ENCODE data around the gene APOL5. TPM values are rescaled to one million over a fixed set of nuclear protein-coding genes. Genes with fewer than 3 reads are reported as not detected.

APOL5 gene
- polyA plus RNA-seq, 1 experiment: not detected

- POLR2A ChIA-PET: interaction anchor here (0.6 kb wide), 1 partner anchor 51 kb away, joined by 3 read pairs; no protein-coding TSS in a partner anchor
- Histone ChIP-seq H3K27me3 (ENCODE audit: control insufficient read depth, insufficient read depth, low read length) (no peaks in the 10 kb centered on the region; the same call in 1 of the 2 replicates), H3K4me3 (ENCODE audit: low read depth, low read length) (no peak overlapping the region), H3K36me3 (ENCODE audit: control insufficient read depth, insufficient read depth, low read length) (no peaks in the 10 kb centered on the region)
- DNase-seq (ENCODE audit: low read depth): no peak
- CTCF ChIA-PET: no interaction called here
- TF ChIP-seq, protein P1, sequence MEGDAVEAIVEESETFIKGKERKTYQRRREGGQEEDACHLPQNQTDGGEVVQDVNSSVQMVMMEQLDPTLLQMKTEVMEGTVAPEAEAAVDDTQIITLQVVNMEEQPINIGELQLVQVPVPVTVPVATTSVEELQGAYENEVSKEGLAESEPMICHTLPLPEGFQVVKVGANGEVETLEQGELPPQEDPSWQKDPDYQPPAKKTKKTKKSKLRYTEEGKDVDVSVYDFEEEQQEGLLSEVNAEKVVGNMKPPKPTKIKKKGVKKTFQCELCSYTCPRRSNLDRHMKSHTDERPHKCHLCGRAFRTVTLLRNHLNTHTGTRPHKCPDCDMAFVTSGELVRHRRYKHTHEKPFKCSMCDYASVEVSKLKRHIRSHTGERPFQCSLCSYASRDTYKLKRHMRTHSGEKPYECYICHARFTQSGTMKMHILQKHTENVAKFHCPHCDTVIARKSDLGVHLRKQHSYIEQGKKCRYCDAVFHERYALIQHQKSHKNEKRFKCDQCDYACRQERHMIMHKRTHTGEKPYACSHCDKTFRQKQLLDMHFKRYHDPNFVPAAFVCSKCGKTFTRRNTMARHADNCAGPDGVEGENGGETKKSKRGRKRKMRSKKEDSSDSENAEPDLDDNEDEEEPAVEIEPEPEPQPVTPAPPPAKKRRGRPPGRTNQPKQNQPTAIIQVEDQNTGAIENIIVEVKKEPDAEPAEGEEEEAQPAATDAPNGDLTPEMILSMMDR (IDR thresholded peaks at IDR 0.05; ENCODE audit: insufficient read depth, low read depth, low read length): no peak
Observed at GRCh38 chr22:35681454-35682052, 36.1 kb upstream of the APOL5 start.

- no peak for DNase-seq (ENCODE audit: low read depth)
- ChIA-PET POLR2A (no interaction called here), CTCF (interaction anchor here (0.8 to 1.9 kb wide), 7 partner anchors 11 to 442 kb away, joined by 3 to 7 read pairs (median 4); no protein-coding TSS in a partner anchor)
- TF ChIP-seq, protein P1 (IDR thresholded peaks at IDR 0.05; ENCODE audit: insufficient read depth, low read depth, low read length): no peak
- H3K4me3 ChIP-seq (ENCODE audit: low read depth, low read length): no peak overlapping the region
- H3K27me3 ChIP-seq (ENCODE audit: control insufficient read depth, insufficient read depth, low read length): no peaks in the 10 kb centered on the region; the same call in 1 of the 2 replicates
- H3K36me3 ChIP-seq (ENCODE audit: control insufficient read depth, insufficient read depth, low read length): no peaks in the 10 kb centered on the region
Observed at GRCh38 chr22:35683560-35683959, 34.1 kb upstream of the APOL5 start.

- DNase-seq (ENCODE audit: low read depth): no peak
- CTCF ChIA-PET: interaction anchor here (0.8 to 1.9 kb wide), 13 partner anchors 12 to 490 kb away, joined by 3 to 9 read pairs (median 4); no protein-coding TSS in a partner anchor
- POLR2A ChIA-PET: no interaction called here
- TF ChIP-seq, protein P1 (IDR thresholded peaks at IDR 0.05; ENCODE audit: insufficient read depth, low read depth, low read length): peak; percentile 39; the same call in 1 of the 2 replicates
- Histone ChIP-seq H3K4me3 (ENCODE audit: low read depth, low read length) (no peak overlapping the region), H3K36me3 (ENCODE audit: control insufficient read depth, insufficient read depth, low read length) (no peaks in the 10 kb centered on the region), H3K27me3 (ENCODE audit: control insufficient read depth, insufficient read depth, low read length) (no peaks in the 10 kb centered on the region; the same call in 1 of the 2 replicates)
Observed at GRCh38 chr22:35684270-35684700, 33.4 kb upstream of the APOL5 start.

DNA sequence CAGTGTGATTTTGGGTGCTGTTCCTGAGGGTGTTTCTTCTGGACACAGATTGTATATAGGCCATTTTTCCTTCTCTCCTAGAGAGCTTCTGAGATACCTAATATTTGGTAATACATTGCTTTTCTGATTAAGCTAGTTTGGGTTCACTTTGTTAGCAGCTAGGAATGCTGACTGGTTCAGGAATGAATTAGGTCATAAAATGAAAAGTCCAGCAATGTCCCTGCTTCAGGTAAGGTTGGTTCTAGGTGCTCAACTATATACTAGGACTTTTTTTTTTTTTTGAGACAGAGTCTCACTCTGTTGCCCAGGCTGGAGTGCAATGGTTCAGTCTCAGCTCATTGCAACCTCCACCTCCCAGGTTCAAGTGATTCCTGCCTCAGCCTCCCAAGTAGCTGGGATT, 32.9 kb upstream of the APOL5 start:
- ChIA-PET POLR2A (no interaction called here), CTCF (interaction anchor here (0.9 to 1.9 kb wide), 12 partner anchors 12 to 489 kb away, joined by 3 to 9 read pairs (median 4); no protein-coding TSS in a partner anchor)
- no peak for DNase-seq (ENCODE audit: low read depth)
- TF ChIP-seq, protein P1 (IDR thresholded peaks at IDR 0.05; ENCODE audit: insufficient read depth, low read depth, low read length): no peak
- no peaks in the 10 kb centered on the region for H3K36me3 ChIP-seq (ENCODE audit: control insufficient read depth, insufficient read depth, low read length)
- no peak overlapping the region for H3K4me3 ChIP-seq (ENCODE audit: low read depth, low read length)
- H3K27me3 ChIP-seq (ENCODE audit: control insufficient read depth, insufficient read depth, low read length): no peaks in the 10 kb centered on the region; the same call in 1 of the 2 replicates

GRCh38 chr22:35685731-35686130, 31.9 kb upstream of the APOL5 start:
- H3K36me3 ChIP-seq (ENCODE audit: control insufficient read depth, insufficient read depth, low read length): no peaks in the 10 kb centered on the region
- ChIA-PET CTCF (interaction anchor here (0.6 to 1.4 kb wide), 2 partner anchors 8 to 438 kb away, joined by 5 to 7 read pairs; no protein-coding TSS in a partner anchor), POLR2A (interaction anchor here (0.6 kb wide), 1 partner anchor 21 kb away, joined by 5 read pairs; no protein-coding TSS in a partner anchor)
- peak; percentile 12 for DNase-seq (ENCODE audit: low read depth)
- H3K27me3 ChIP-seq (ENCODE audit: control insufficient read depth, insufficient read depth, low read length): no peaks in the 10 kb centered on the region; the same call in 1 of the 2 replicates
- no peak overlapping the region for H3K4me3 ChIP-seq (ENCODE audit: low read depth, low read length)
- TF ChIP-seq, protein P1 (IDR thresholded peaks at IDR 0.05; ENCODE audit: insufficient read depth, low read depth, low read length): no peak

All from BJ (cell line).